ENCODE measurements around the gene TAS2R46. TPM values are rescaled to one million over a fixed set of nuclear protein-coding genes. Genes with fewer than 3 reads are reported as not detected.
"Not testable (repeated sequence)": the region's sequence is repeated elsewhere in the genome, so short reads cannot be mapped to it uniquely, and the experiment has no call there.

Gene TAS2R46
- total RNA-seq, 1 experiment from 2014 or later: 6.3 TPM

- Histone ChIP-seq H3K36me3 (ENCODE audit: insufficient read depth, low read length) (no peaks in the 10 kb centered on the region), H3K9me3 (ENCODE audit: low read length) (peaks cover 8% of the 10 kb centered on the region; the same call in 1 of the 2 replicates), H3K4me1 (ENCODE audit: low read length) (no peaks in the 10 kb centered on the region), H4K20me1 (ENCODE audit: insufficient read depth, low read depth, low read length) (no peaks in the 10 kb centered on the region), H3K4me2 (ENCODE audit: low read depth, low read length, poor library complexity, severe bottlenecking) (no peak overlapping the region), H3K9me2 (replicated peaks; ENCODE audit: insufficient read depth, low read length) (no peaks in the 10 kb centered on the region), H3K27me3 (ENCODE audit: low read length) (no peaks in the 10 kb centered on the region), H3K79me2 (ENCODE audit: low read length) (peaks cover 79% of the 10 kb centered on the region), H3K9ac (ENCODE audit: low read length) (no peak overlapping the region), H2AFZ (ENCODE audit: low read length) (no peak overlapping the region), H3K4me3 (ENCODE audit: low read length) (no peak overlapping the region), H3K27ac (ENCODE audit: low read length) (no peak overlapping the region)
- DNase-seq: no peak
These were observed 2.3 kb downstream of the TAS2R46 start for GRCh38 chr12:11059784-11060183.

GRCh38 chr12:11059041-11059440 lies 3.1 kb downstream of the TAS2R46 start:
- peaks cover 8% of the 10 kb centered on the region; the same call in 1 of the 2 replicates for H3K9me3 ChIP-seq (ENCODE audit: low read length)
- H2AFZ ChIP-seq (ENCODE audit: low read length): no peak overlapping the region
- no peak overlapping the region for H3K27ac ChIP-seq (ENCODE audit: low read length)
- no peaks in the 10 kb centered on the region for H3K36me3 ChIP-seq (ENCODE audit: insufficient read depth, low read length)
- peaks cover 75% of the 10 kb centered on the region for H3K79me2 ChIP-seq (ENCODE audit: low read length)
- H3K4me2 ChIP-seq (ENCODE audit: low read depth, low read length, poor library complexity, severe bottlenecking): no peak overlapping the region
- H3K4me3 ChIP-seq (ENCODE audit: low read length): no peak overlapping the region
- no peak for DNase-seq
- H3K9ac ChIP-seq (ENCODE audit: low read length): no peak overlapping the region
- H3K9me2 ChIP-seq (replicated peaks; ENCODE audit: insufficient read depth, low read length): no peaks in the 10 kb centered on the region
- no peaks in the 10 kb centered on the region for H4K20me1 ChIP-seq (ENCODE audit: insufficient read depth, low read depth, low read length)
- H3K27me3 ChIP-seq (ENCODE audit: low read length): no peaks in the 10 kb centered on the region
- no peaks in the 10 kb centered on the region for H3K4me1 ChIP-seq (ENCODE audit: low read length)

GRCh38 chr12:11055306-11055705 lies 6.8 kb downstream of the TAS2R46 start:
- Histone ChIP-seq H4K20me1 (ENCODE audit: insufficient read depth, low read depth, low read length) (no peaks in the 10 kb centered on the region), H3K27ac (ENCODE audit: low read length) (no peak overlapping the region), H3K9ac (ENCODE audit: low read length) (no peak overlapping the region), H3K36me3 (ENCODE audit: insufficient read depth, low read length) (peaks cover 8% of the 10 kb centered on the region), H3K4me1 (ENCODE audit: low read length) (no peaks in the 10 kb centered on the region), H3K4me3 (ENCODE audit: low read length) (no peak overlapping the region), H3K27me3 (ENCODE audit: low read length) (no peaks in the 10 kb centered on the region), H3K9me3 (ENCODE audit: low read length) (peaks cover 12% of the 10 kb centered on the region; the same call in 1 of the 2 replicates), H3K4me2 (ENCODE audit: low read depth, low read length, poor library complexity, severe bottlenecking) (no peak overlapping the region), H3K9me2 (replicated peaks; ENCODE audit: insufficient read depth, low read length) (no peaks in the 10 kb centered on the region), H2AFZ (ENCODE audit: low read length) (no peak overlapping the region), H3K79me2 (ENCODE audit: low read length) (peaks cover 75% of the 10 kb centered on the region)
- DNase-seq: no peak

DNA sequence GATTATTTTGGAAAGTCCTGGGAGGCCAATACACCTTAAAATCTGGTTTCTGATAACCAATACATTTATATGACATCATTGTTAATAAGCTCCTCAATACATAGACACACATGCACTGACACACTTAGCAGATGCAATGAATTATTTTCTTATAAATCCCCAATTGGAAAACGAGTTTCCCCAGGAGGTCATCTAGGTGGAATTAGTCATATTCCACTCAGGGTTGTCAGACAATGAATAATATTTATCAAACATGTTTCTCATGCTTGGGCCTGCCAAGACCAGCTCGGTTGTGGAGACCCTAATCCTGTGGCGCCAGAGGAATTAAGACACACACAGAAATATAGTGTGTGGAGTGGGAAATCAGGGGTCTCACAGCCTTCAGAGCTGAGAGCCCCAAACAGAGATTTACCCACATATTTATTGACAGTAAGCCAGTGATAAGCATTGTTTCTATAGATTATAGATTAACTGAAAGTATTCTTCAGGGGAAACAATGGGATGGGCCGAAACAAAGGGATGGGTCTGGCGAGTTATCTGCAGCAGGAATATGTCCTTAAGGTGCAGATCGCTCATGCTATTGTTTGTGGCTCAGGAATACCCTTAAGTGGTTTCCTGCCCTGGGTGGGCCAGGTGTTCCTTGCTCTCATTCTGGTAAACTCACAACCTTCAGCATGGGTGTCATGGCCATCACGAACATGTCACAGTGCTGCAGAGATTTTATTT lies 12.1 kb downstream of the TAS2R46 start:
- H3K27ac ChIP-seq (ENCODE audit: low read length); H3K9ac ChIP-seq (ENCODE audit: low read length); H3K4me2 ChIP-seq (ENCODE audit: low read depth, low read length, poor library complexity, severe bottlenecking); H3K4me1 ChIP-seq (ENCODE audit: low read length); H3K4me3 ChIP-seq (ENCODE audit: low read length); H3K9me3 ChIP-seq (ENCODE audit: low read length); DNase-seq; H4K20me1 ChIP-seq (ENCODE audit: insufficient read depth, low read depth, low read length); H2AFZ ChIP-seq (ENCODE audit: low read length); H3K27me3 ChIP-seq (ENCODE audit: low read length); H3K9me2 ChIP-seq (replicated peaks; ENCODE audit: insufficient read depth, low read length): not testable (repeated sequence)
- Histone ChIP-seq H3K36me3 (ENCODE audit: insufficient read depth, low read length) (peaks cover 17% of the 10 kb centered on the region), H3K79me2 (ENCODE audit: low read length) (peaks cover 55% of the 10 kb centered on the region)

DNA sequence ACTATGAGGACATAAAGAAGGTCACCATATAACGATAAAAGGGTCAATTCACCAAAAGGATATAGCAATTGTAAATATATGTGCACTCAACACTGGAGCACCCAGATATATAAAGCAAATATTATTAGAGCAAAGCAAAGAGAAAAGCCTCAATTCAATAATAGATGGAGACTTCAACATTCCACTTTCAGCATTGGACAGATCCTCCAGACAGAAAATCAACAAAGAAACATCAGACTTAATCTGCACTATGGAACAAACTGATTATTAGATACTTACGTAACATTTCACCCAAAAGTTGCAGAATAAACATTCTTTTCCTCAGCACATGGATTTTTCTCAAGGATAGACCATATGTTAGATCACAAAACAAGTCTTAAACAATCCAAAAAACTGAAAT lies 20.7 kb downstream of the TAS2R46 start:
- H3K9me2 ChIP-seq (replicated peaks; ENCODE audit: insufficient read depth, low read length); H2AFZ ChIP-seq (ENCODE audit: low read length); H4K20me1 ChIP-seq (ENCODE audit: insufficient read depth, low read depth, low read length); H3K9me3 ChIP-seq (ENCODE audit: low read length); H3K4me2 ChIP-seq (ENCODE audit: low read depth, low read length, poor library complexity, severe bottlenecking); H3K9ac ChIP-seq (ENCODE audit: low read length); H3K27me3 ChIP-seq (ENCODE audit: low read length); H3K4me3 ChIP-seq (ENCODE audit: low read length); H3K4me1 ChIP-seq (ENCODE audit: low read length); H3K27ac ChIP-seq (ENCODE audit: low read length); DNase-seq: not testable (repeated sequence)
- Histone ChIP-seq H3K79me2 (ENCODE audit: low read length) (peaks cover 65% of the 10 kb centered on the region), H3K36me3 (ENCODE audit: insufficient read depth, low read length) (peaks cover 30% of the 10 kb centered on the region)

GRCh38 chr12:11040162-11040561 lies 21.9 kb downstream of the TAS2R46 start:
- DNase-seq: no peak
- Histone ChIP-seq H3K4me3 (ENCODE audit: low read length) (no peak overlapping the region), H3K27me3 (ENCODE audit: low read length) (no peaks in the 10 kb centered on the region), H3K9me2 (replicated peaks; ENCODE audit: insufficient read depth, low read length) (no peaks in the 10 kb centered on the region), H4K20me1 (ENCODE audit: insufficient read depth, low read depth, low read length) (no peaks in the 10 kb centered on the region), H3K9ac (ENCODE audit: low read length) (no peak overlapping the region), H3K9me3 (ENCODE audit: low read length) (no peaks in the 10 kb centered on the region), H3K4me2 (ENCODE audit: low read depth, low read length, poor library complexity, severe bottlenecking) (no peak overlapping the region), H2AFZ (ENCODE audit: low read length) (no peak overlapping the region), H3K27ac (ENCODE audit: low read length) (no peak overlapping the region), H3K4me1 (ENCODE audit: low read length) (no peaks in the 10 kb centered on the region), H3K79me2 (ENCODE audit: low read length) (peaks cover 65% of the 10 kb centered on the region), H3K36me3 (ENCODE audit: insufficient read depth, low read length) (peaks cover 30% of the 10 kb centered on the region)

GRCh38 chr12:11039171-11039570 lies 22.9 kb downstream of the TAS2R46 start:
- Histone ChIP-seq H3K27ac (ENCODE audit: low read length) (no peak overlapping the region), H3K4me2 (ENCODE audit: low read depth, low read length, poor library complexity, severe bottlenecking) (no peak overlapping the region), H3K4me1 (ENCODE audit: low read length) (no peaks in the 10 kb centered on the region), H3K36me3 (ENCODE audit: insufficient read depth, low read length) (peaks cover 24% of the 10 kb centered on the region), H3K79me2 (ENCODE audit: low read length) (peaks cover 57% of the 10 kb centered on the region), H3K9me3 (ENCODE audit: low read length) (no peaks in the 10 kb centered on the region), H3K9ac (ENCODE audit: low read length) (no peak overlapping the region), H3K27me3 (ENCODE audit: low read length) (no peaks in the 10 kb centered on the region), H2AFZ (ENCODE audit: low read length) (no peak overlapping the region), H4K20me1 (ENCODE audit: insufficient read depth, low read depth, low read length) (no peaks in the 10 kb centered on the region), H3K9me2 (replicated peaks; ENCODE audit: insufficient read depth, low read length) (no peaks in the 10 kb centered on the region), H3K4me3 (ENCODE audit: low read length) (no peak overlapping the region)
- no peak for DNase-seq

DNA sequence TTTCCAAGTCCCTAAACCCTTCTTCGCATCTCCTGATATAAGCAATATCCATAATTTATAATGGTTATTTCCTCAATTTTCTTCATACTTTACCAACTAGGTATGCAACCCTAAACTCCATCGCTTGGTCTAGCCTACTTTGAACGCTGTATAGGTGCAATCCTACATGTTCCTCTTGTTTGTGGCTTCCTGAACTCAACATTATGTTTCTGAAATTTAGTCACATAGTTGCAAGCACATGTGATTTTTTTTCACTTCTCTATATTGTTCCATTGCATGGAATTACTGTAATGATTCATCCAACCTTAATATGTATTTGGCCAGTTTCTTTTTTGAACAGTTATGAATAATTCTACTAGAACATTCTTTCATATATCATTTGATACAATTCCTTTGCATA lies 28.1 kb downstream of the TAS2R46 start:
- not testable (repeated sequence) for H3K27me3 ChIP-seq (ENCODE audit: low read length); H4K20me1 ChIP-seq (ENCODE audit: insufficient read depth, low read depth, low read length); H3K36me3 ChIP-seq (ENCODE audit: insufficient read depth, low read length); H3K9me3 ChIP-seq (ENCODE audit: low read length); H3K4me1 ChIP-seq (ENCODE audit: low read length); H3K9me2 ChIP-seq (replicated peaks; ENCODE audit: insufficient read depth, low read length); H2AFZ ChIP-seq (ENCODE audit: low read length); H3K9ac ChIP-seq (ENCODE audit: low read length); H3K4me3 ChIP-seq (ENCODE audit: low read length); H3K4me2 ChIP-seq (ENCODE audit: low read depth, low read length, poor library complexity, severe bottlenecking); DNase-seq; H3K27ac ChIP-seq (ENCODE audit: low read length)
- peaks cover 15% of the 10 kb centered on the region for H3K79me2 ChIP-seq (ENCODE audit: low read length)
